T-helper 17 cell (primary cell): ENCODE data around the gene UGP2. TPM values are rescaled to one million over a fixed set of nuclear protein-coding genes. Genes with fewer than 3 reads are reported as not detected.
"Not testable (repeated sequence)": the region's sequence is repeated elsewhere in the genome, so short reads cannot be mapped to it uniquely, and the experiment has no call there.

Experiments used
- ATAC-seq: fragments of 150-1000 bp; cut with Tn5 transposase; 2 replicates; pipeline ENCODE4 v1.10.0; 2021; ENCODE audit warnings: mild to moderate bottlenecking, moderate library complexity
- DNase-seq, 3 donors: peaks; one replicate each; pipeline versions ENCODE4 v3.0.0 to v3.0.0-alpha.2; 2020 to 2021
- H3K9me3 ChIP-seq: one replicate; pipeline ENCODE4 v1.7.0; 2013; ENCODE audit warnings: low read length, mild to moderate bottlenecking; ENCODE audit not compliant: control insufficient read depth, poor library complexity, severe bottlenecking
- H3K27ac Mint-ChIP-seq: one replicate; pipeline ENCODE4 v1.8.0; 2022; ENCODE audit warnings: mild to moderate bottlenecking, moderate library complexity, mixed read lengths
- H3K27me3 Mint-ChIP-seq: one replicate; pipeline ENCODE4 v1.8.0; 2022; ENCODE audit warnings: mixed read lengths
- H3K36me3 Mint-ChIP-seq: one replicate; pipeline ENCODE4 v1.8.0; 2022; ENCODE audit warnings: low read depth, mixed read lengths
- H3K4me1 Mint-ChIP-seq: one replicate; pipeline ENCODE4 v1.8.0; 2022; ENCODE audit warnings: mild to moderate bottlenecking, mixed read lengths
- H3K4me3 Mint-ChIP-seq: one replicate; pipeline ENCODE4 v1.8.0; 2022; ENCODE audit warnings: mild to moderate bottlenecking, moderate library complexity, mixed read lengths
- total RNA-seq, 4 donors: library from RNA in 2 of 4; stranded (reverse) in 2 of 4; gene quantifications; one replicate each; pipeline ENCODE4 v1.2.3 and lab custom pipeline; 2022 to 2026

The UGP2 gene
- total RNA-seq, 2 donors from 2014 or later: 68.7 to 82.7 TPM

DNA sequence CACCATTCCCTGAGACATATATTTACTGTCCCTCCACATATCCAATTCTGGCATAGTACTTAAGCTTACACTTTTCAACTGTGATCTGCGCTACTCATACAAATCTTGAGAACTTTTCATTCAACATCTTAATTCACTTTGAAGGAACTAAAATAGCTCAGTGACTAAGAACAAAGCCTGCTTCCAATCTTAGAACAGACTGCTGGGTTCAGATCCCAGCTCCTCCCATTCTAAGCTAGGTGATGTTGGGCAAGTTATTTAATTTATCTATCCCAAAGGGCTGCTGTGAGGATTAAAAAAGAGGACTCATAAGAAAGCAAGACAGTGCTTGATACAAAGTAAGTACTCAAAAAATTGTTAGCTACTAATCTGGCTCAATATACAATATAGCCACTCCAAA is 57.9 kb downstream of the UGP2 start:
- DNase-seq: no peak
- ATAC-seq: no peak
- Mint-ChIP-seq H3K4me1 (no peaks in the 10 kb centered on the region), H3K27ac (no peak overlapping the region), H3K27me3 (no peaks in the 10 kb centered on the region), H3K4me3 (no peak overlapping the region), H3K36me3 (peaks cover 6% of the 10 kb centered on the region)
- no peaks in the 10 kb centered on the region for H3K9me3 ChIP-seq

DNA sequence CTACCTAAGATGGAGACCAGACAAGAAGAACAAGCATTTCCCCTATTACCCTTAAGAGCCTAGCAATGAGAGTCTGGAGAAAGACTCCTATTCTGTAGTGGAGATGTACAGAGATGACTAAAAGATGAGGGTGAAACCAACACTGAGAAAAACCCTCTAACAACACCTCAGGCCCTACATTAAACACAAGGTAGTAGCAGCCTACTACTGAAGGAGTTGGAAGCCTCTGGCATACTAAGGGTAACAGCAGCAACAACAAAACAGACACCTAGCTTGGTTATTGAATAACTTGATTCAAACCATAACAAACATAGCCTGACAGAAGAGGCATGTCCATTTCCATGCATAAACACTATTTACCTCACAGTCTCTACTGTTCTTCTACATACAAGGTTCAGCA is 60.5 kb downstream of the UGP2 start:
- no peaks in the 10 kb centered on the region for H3K27me3 Mint-ChIP-seq
- H3K4me1 Mint-ChIP-seq: no peaks in the 10 kb centered on the region
- H3K4me3 Mint-ChIP-seq: no peak overlapping the region
- H3K9me3 ChIP-seq: no peaks in the 10 kb centered on the region
- H3K36me3 Mint-ChIP-seq: peaks cover 6% of the 10 kb centered on the region
- no peak overlapping the region for H3K27ac Mint-ChIP-seq
- no peak for ATAC-seq
- no peak for DNase-seq

DNA sequence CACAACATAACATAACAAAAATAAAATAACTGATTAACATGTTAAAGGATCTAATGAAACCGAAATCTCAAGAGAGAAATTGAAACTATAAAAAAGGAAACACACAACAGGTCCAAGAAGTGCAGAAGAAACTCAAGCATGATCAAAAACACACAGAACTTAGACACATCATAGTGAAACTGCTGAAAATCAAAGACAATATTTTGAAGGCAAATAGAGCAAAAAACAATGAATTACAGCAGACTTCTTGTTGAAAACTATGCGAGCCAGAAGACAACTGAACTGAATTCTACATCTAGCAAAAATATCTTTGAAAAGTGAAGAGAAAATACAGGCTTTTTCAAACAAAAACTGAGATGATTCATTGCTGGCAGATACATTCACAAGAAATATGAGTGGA is 61.3 kb downstream of the UGP2 start:
- Mint-ChIP-seq H3K4me3 (no peak overlapping the region), H3K27ac (no peak overlapping the region)

DNA sequence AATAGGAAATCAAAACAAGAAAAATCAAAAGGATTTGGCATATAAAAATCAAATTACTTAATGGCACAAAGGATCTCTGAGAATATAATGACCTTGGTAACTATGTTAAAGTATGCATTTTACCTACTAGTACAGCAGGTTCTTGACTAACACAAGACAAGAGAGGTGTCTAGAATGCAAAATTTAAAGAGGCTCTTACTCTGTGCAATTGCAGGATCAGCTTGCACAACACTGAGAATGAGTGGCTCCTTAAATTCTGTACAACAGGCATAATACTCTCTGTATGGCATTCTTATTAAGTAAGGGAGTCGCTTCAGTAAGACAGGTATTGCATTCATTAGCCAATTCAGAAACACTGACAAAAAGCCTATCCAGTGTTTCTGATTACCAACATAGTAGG is 72.6 kb downstream of the UGP2 start:
- Mint-ChIP-seq H3K27ac (no peak overlapping the region), H3K27me3 (no peaks in the 10 kb centered on the region), H3K36me3 (peaks cover 11% of the 10 kb centered on the region), H3K4me1 (no peaks in the 10 kb centered on the region), H3K4me3 (no peak overlapping the region)
- no peak for DNase-seq
- H3K9me3 ChIP-seq: no peaks in the 10 kb centered on the region
- no peak for ATAC-seq

More for the DNA sequence above, 61.3 kb downstream of the UGP2 start:
- no peaks in the 10 kb centered on the region for H3K9me3 ChIP-seq
- no peaks in the 10 kb centered on the region for H3K4me1 Mint-ChIP-seq
- no peaks in the 10 kb centered on the region for H3K27me3 Mint-ChIP-seq
- DNase-seq: no peak
- H3K36me3 Mint-ChIP-seq: peaks cover 6% of the 10 kb centered on the region
- ATAC-seq: no peak

DNA sequence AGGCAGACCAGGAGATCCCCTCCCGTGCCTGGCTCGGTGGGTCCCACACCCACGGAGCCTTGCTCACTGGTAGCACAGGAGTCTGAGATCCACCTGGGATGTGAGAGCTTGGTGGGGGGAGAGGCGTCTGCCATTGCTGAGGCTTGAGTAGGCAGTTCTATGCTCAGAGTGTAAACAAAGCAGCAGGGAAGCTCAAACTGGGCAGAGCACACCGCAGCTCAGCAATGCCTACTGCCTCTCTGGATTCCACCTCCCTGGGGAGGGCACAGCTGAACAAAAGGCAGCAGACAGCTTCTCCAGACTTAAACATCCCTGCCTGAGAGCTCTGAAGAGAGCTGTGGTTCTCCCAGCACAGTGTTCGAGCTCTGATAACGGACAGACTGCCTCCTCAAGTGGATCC is 85.1 kb downstream of the UGP2 start:
- ATAC-seq: no peak
- no peaks in the 10 kb centered on the region for H3K27me3 Mint-ChIP-seq

DNA sequence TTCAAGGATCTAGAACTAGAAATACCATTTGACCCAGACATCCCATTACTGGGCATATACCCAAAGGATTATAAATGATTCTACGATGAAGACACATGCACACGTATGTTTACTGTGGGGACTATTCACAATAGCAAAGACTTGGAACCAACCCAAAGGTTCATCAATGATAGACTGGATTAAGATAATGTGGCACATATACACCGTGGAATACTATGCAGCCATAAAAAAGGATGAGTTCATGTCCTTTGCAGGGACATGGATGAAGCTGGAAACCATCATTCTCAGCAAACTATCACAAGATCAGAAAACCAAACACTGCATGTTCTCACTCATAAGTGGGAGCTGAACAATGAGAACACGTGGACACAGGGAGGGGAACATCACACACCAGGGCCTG is 90.4 kb downstream of the UGP2 start:
- not testable (repeated sequence) for H3K27ac Mint-ChIP-seq
- peaks cover 22% of the 10 kb centered on the region for H3K36me3 Mint-ChIP-seq

More for the DNA sequence above, 85.1 kb downstream of the UGP2 start:
- no peaks in the 10 kb centered on the region for H3K9me3 ChIP-seq
- DNase-seq: no peak
- Mint-ChIP-seq H3K4me1 (peaks cover 7% of the 10 kb centered on the region), H3K27ac (no peak overlapping the region), H3K4me3 (no peak overlapping the region), H3K36me3 (peaks cover 18% of the 10 kb centered on the region)

More for the DNA sequence above, 90.4 kb downstream of the UGP2 start:
- H3K9me3 ChIP-seq, ATAC-seq, H3K4me1 Mint-ChIP-seq, DNase-seq, H3K4me3 Mint-ChIP-seq, H3K27me3 Mint-ChIP-seq: not testable (repeated sequence)

Other genes starting within 250 kb of the UGP2 start
- gene VPS54, start 177.5 kb downstream of the UGP2 start, total RNA-seq: 10 to 100 TPM; 10.1 to 10.6 TPM